HepG2 (cell line): ENCODE data around the gene CIITA. TPM values are rescaled to one million over a fixed set of nuclear protein-coding genes. Genes with fewer than 3 reads are reported as not detected.

Experiments
- ATF7-NPFF ChIP-seq: sonication (generic); formaldehyde crosslinking; IDR thresholded peaks from 2 replicates; pipeline ENCODE4 v1.8.1; 2023; ENCODE audit warnings: mild to moderate bottlenecking, low read depth, missing genetic modification reagents, moderate library complexity
- EED ChIP-seq: sonication (generic); formaldehyde crosslinking; IDR thresholded peaks from 2 replicates; pipeline ENCODE4 v1.5.0; 2020; ENCODE audit warnings: mild to moderate bottlenecking, missing genetic modification reagents
- LCORL ChIP-seq, 2 experiments: fragments of 450-650 bp in 1 of 2; sonication (generic) in 1 of 2; formaldehyde crosslinking in 1 of 2; IDR thresholded peaks; 2 replicates each; pipeline versions ENCODE4 v1.5.0 to v1.6.1; 2017 to 2020; ENCODE audit warnings: antibody characterized with exemption in 1 of 2, missing genetic modification reagents in 1 of 2
- MAFK ChIP-seq, 2 experiments: IDR thresholded peaks in 1 of 2; conservative IDR thresholded peaks in 1 of 2; 2 replicates each; pipeline ENCODE4 v1.6.1; 2011; ENCODE audit warnings: improper control_type of control experiment in 2 of 2, low read length in 2 of 2
- MAZ ChIP-seq, 2 experiments: sonication (generic) in 1 of 2; formaldehyde crosslinking in 1 of 2; IDR thresholded peaks; 2 replicates each; pipeline versions ENCODE4 v1.5.0 to v1.6.1; 2012 to 2020; ENCODE audit warnings: low read depth in 2 of 2, mild to moderate bottlenecking in 2 of 2, borderline replicate concordance in 1 of 2, improper control_type of control experiment in 1 of 2, low read length in 1 of 2, missing genetic modification reagents in 1 of 2, moderate library complexity in 1 of 2
- MXD4 ChIP-seq: IDR thresholded peaks from 2 replicates; pipeline ENCODE4 v1.6.1; 2016; ENCODE audit warnings: mild to moderate bottlenecking, missing biosample characterization, missing genetic modification reagents
- NFYB ChIP-seq: sonication (generic); formaldehyde crosslinking; IDR thresholded peaks from 2 replicates; pipeline ENCODE4 v1.4.0; 2020; ENCODE audit warnings: missing genetic modification reagents
- ZFP82 ChIP-seq: sonication (generic); formaldehyde crosslinking; IDR thresholded peaks from 2 replicates; pipeline ENCODE4 v1.5.1; 2020; ENCODE audit warnings: mild to moderate bottlenecking, missing genetic modification reagents, borderline replicate concordance
- ZFP91 ChIP-seq: sonication (generic); formaldehyde crosslinking; IDR thresholded peaks from 2 replicates; pipeline ENCODE4 v1.9.0; 2022; ENCODE audit warnings: missing genetic modification reagents, mild to moderate bottlenecking, borderline replicate concordance
- ZNF510 ChIP-seq: sonication (generic); formaldehyde crosslinking; IDR thresholded peaks from 2 replicates; pipeline ENCODE4 v1.4.0; 2020; ENCODE audit warnings: low read depth, mild to moderate bottlenecking, missing genetic modification reagents
- polyA plus RNA-seq, 8 experiments: library from polyadenylated mRNA; depleted of rRNA in 3 of 8; stranded (reverse) in 7 of 8; unstranded in 1 of 8; fragments of >200 nt; fragmentation: Illumina TruSeq in 4 of 8; extraction: Trizol in 4 of 8; gene quantifications; 2 replicates each; pipeline versions ENCODE4 v1.2.1 to v1.2.3, GENCODE V29; 2011 to 2016; ENCODE audit warnings: low read depth in 4 of 8, missing spikeins in 1 of 8, mixed read lengths in 1 of 8; ENCODE audit not compliant: insufficient read depth in 1 of 8
- total RNA-seq, 5 experiments: library from RNA; depleted of rRNA; stranded (reverse); fragments of >200 nt; fragmentation: Illumina TruSeq; extraction: Trizol; gene quantifications; 2 replicates each; pipeline ENCODE4 v1.2.3, GENCODE V29; 2016; ENCODE audit warnings: low read depth in 1 of 5
- TF ChIP-seq, protein P1 (sequence below), 2 experiments: fragments of 450-650 bp in 1 of 2; sonication (generic) in 1 of 2; formaldehyde crosslinking in 1 of 2; IDR thresholded peaks; 2 replicates each; pipeline versions ENCODE4 v1.6.1 to v1.8.0; 2016 to 2022; ENCODE audit warnings: antibody characterized with exemption in 1 of 2, mild to moderate bottlenecking in 1 of 2, missing genetic modification reagents in 1 of 2
- TF ChIP-seq, protein P2 (sequence below): sonication (generic); formaldehyde crosslinking; IDR thresholded peaks from 2 replicates; pipeline ENCODE4 v1.5.0; 2020; ENCODE audit warnings: missing genetic modification reagents
- TF ChIP-seq, protein P3 (sequence below): sonication (generic); formaldehyde crosslinking; IDR thresholded peaks from 2 replicates; pipeline ENCODE4 v1.4.0; 2020; ENCODE audit warnings: missing genetic modification reagents

CIITA gene
- total and polyA plus RNA-seq, 2 of the 13 experiments (the other 11 are each of a cell fraction or from before 2014, with no cell fraction given), result 0.08 to 0.09 TPM

DNA sequence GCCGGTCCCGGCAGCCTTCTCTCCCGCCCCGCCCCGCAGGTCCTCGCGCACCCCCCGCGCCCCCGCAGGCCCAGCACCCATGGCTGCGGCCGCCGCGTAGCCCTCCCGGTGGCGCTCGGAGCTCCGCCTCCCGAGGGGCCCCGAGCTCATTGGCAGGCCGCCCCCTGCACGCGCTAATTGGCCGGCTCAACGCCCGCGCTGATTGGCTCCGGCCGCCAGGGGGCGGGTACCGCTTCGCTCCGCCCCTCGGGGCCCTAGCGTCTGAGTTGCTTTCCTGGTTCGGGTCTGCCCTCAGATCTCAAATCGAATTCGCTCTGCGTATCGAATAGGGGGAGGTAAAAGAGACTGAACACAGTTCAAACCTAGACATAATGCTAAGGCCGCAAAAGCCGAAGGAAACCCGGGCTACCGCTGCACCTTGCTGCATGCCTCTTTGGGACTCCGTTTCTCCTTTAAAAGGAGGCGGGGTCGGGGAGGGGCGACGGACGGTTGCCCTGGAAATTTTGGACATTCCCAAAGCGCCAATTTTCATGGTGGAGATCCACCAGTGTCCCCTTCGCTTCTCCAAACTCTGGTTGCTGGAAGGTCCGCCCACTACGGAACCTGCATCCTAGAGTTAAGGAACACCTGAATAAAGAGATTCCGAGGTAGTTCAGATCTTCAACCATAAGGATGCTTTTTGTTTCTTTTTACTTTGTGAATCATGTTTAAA lies 65.5 kb downstream of the CIITA start, which contains the start of gene DEXI (continued):
- TF ChIP-seq, protein P1, sequence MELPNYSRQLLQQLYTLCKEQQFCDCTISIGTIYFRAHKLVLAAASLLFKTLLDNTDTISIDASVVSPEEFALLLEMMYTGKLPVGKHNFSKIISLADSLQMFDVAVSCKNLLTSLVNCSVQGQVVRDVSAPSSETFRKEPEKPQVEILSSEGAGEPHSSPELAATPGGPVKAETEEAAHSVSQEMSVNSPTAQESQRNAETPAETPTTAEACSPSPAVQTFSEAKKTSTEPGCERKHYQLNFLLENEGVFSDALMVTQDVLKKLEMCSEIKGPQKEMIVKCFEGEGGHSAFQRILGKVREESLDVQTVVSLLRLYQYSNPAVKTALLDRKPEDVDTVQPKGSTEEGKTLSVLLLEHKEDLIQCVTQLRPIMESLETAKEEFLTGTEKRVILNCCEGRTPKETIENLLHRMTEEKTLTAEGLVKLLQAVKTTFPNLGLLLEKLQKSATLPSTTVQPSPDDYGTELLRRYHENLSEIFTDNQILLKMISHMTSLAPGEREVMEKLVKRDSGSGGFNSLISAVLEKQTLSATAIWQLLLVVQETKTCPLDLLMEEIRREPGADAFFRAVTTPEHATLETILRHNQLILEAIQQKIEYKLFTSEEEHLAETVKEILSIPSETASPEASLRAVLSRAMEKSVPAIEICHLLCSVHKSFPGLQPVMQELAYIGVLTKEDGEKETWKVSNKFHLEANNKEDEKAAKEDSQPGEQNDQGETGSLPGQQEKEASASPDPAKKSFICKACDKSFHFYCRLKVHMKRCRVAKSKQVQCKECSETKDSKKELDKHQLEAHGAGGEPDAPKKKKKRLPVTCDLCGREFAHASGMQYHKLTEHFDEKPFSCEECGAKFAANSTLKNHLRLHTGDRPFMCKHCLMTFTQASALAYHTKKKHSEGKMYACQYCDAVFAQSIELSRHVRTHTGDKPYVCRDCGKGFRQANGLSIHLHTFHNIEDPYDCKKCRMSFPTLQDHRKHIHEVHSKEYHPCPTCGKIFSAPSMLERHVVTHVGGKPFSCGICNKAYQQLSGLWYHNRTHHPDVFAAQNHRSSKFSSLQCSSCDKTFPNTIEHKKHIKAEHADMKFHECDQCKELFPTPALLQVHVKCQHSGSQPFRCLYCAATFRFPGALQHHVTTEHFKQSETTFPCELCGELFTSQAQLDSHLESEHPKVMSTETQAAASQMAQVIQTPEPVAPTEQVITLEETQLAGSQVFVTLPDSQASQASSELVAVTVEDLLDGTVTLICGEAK (IDR thresholded peaks at IDR 0.05), result no peak
- TF ChIP-seq, protein P1 (CRISPR knock-in tag; IDR thresholded peaks at IDR 0.05), result peak; percentile 22; the same call in 1 of the 2 replicates
- 0 out of 2 replicates have a peak, but pooled peaks have one; percentile 52 for TF ChIP-seq ATF7-NPFF (CRISPR knock-in tag)
- no peak for TF ChIP-seq MAZ (IDR thresholded peaks at IDR 0.05; ENCODE audit: borderline replicate concordance, low read depth, low read length)
- TF ChIP-seq MAZ (CRISPR knock-in tag; IDR thresholded peaks at IDR 0.05; ENCODE audit: low read depth), result peak; percentile 63
- TF ChIP-seq MAFK (conservative IDR thresholded peaks at IDR 0.05 in 1 of 2, IDR thresholded peaks at IDR 0.05 in 1 of 2; ENCODE audit: low read length in 2 of 2), result no peak
- TF ChIP-seq EED, result no peak
- 0 out of 2 replicates have a peak, but pooled peaks have one; percentile 65 for TF ChIP-seq ZNF510 (CRISPR knock-in tag)
- no peak for TF ChIP-seq ZFP82
- peak; percentile 72; the same call in 1 of the 2 replicates for TF ChIP-seq MXD4 (CRISPR knock-in tag)
- TF ChIP-seq, protein P2, sequence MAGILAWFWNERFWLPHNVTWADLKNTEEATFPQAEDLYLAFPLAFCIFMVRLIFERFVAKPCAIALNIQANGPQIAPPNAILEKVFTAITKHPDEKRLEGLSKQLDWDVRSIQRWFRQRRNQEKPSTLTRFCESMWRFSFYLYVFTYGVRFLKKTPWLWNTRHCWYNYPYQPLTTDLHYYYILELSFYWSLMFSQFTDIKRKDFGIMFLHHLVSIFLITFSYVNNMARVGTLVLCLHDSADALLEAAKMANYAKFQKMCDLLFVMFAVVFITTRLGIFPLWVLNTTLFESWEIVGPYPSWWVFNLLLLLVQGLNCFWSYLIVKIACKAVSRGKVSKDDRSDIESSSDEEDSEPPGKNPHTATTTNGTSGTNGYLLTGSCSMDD (CRISPR knock-in tag), result no peak
- no peak for TF ChIP-seq LCORL (IDR thresholded peaks at IDR 0.05)
- TF ChIP-seq LCORL (CRISPR knock-in tag; IDR thresholded peaks at IDR 0.05), result 0 out of 2 replicates have a peak, but pooled peaks have one; percentile 12
- TF ChIP-seq ZFP91 (CRISPR knock-in tag), result peak; percentile 99
- peak; percentile 89 for TF ChIP-seq NFYB (CRISPR knock-in tag)
- TF ChIP-seq, protein P3, sequence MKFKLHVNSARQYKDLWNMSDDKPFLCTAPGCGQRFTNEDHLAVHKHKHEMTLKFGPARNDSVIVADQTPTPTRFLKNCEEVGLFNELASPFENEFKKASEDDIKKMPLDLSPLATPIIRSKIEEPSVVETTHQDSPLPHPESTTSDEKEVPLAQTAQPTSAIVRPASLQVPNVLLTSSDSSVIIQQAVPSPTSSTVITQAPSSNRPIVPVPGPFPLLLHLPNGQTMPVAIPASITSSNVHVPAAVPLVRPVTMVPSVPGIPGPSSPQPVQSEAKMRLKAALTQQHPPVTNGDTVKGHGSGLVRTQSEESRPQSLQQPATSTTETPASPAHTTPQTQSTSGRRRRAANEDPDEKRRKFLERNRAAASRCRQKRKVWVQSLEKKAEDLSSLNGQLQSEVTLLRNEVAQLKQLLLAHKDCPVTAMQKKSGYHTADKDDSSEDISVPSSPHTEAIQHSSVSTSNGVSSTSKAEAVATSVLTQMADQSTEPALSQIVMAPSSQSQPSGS (CRISPR knock-in tag), result peak; percentile 64; the same call in 1 of the 2 replicates
